Activated T-cell treated with anti-CD3 and anti-CD28 coated beads for 1 hour (primary cell): ENCODE measurements around the gene GNGT2.

ENCODE experiments used
- DNase-seq: peaks from one replicate; pipeline ENCODE4 v3.0.0-alpha.2; 2020; ENCODE audit warnings: low read depth

Gene GNGT2

DNA sequence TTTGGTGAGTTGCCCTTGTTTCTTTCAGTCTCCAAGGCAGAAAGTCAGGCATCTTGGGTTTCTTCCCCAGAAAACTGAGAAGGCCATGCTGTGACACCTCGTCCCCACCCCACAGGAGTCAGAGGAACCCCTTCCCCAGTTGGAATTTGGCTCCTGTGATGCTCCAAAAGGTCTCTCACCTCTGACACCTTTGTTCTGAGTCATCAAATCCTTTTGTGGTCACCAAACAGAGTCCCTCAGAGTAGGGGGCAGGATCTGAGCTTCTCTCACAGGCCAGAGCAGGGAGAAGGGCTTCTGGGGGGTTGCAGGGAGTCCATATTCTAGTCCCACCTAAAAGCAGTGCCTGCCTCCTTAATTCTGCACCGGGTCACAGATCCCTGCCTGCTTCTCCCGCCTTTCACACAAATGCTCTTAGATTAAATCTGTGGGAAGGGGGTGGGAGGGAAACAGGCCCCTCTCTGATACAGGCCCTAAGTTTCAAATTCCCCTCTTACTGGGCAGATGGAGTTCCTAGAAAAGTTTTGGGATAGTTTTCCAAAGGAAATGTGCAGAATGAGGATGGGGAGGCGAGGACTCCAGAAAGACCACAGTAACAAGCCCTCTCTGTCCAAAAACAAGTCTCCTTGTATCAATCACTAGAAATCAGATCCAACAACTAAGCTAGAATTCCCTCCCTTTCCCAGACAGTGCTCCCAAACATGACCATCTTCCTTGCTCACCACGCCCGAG, 18.9 kb upstream of the GNGT2 start:
- no peak for DNase-seq

DNA sequence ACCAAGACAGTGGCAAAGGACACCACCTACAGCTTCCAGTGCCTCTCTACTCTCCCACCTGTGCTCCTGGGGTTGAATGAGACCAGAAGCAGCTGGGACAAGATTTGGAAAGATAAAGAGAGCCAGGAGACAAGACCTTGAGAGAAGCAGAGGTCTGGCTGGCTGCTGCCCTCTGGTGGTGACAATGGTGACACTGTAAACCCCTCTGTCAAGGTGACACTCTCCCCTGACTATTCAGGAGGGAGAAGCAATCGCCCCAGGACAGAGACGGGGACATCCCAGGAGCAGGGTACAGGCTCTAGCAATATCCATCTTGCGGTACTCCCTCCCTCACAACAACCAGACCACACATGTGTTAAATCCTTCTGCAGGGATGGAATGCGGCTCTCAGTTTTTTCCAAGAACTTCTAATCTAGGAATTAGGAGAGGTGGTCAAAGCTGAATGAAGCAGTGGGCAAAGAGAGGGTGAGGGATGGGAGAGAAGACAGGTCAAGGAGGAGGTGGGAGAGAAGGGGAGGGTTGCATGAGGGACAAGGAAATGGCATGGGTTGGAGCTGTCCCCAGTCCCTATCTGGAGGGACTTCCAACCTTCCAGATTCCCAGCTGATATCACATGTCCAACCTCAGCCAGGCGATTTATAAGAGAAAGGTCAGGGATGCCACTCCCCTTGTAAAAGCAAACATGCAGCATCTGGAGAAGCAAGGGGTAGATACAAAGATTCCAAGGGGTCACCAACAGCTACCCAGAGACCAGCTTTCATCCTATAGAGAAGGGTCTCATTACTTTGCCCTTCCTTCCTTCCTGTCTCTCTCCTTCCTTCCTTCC, 17.3 kb upstream of the GNGT2 start:
- DNase-seq, result peak; percentile 77

DNA sequence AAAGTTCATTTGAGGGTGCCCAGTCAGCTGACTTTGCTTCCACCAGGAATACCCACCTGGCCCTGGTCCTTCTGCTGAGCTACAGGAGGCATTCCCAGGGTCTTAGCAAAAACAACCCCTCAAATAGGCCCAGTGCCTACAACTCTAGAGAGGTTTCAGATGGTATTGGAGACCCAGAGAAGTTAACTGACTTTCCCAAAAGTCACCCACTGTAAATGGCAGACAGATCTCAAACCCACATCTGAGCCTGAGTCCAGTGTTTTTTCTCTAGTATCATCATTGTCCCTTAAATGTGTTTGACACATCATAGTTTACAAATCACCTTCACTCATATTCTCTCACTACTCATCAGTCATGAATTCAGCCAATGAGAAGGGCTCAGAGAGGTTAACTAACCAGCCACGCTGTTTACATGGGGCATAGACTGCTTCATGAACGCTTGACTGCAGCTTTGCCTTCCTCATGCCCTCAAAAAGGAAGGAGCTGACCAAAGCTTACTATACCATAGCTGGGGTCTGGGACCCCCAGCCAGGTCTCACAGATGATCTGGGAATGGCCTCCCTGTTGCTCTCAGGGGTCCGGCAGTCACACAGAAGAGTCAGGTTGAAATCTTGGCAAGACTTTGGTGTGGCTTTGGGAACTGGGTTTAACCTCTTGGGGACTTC, 16.5 kb upstream of the GNGT2 start:
- no peak for DNase-seq

DNA sequence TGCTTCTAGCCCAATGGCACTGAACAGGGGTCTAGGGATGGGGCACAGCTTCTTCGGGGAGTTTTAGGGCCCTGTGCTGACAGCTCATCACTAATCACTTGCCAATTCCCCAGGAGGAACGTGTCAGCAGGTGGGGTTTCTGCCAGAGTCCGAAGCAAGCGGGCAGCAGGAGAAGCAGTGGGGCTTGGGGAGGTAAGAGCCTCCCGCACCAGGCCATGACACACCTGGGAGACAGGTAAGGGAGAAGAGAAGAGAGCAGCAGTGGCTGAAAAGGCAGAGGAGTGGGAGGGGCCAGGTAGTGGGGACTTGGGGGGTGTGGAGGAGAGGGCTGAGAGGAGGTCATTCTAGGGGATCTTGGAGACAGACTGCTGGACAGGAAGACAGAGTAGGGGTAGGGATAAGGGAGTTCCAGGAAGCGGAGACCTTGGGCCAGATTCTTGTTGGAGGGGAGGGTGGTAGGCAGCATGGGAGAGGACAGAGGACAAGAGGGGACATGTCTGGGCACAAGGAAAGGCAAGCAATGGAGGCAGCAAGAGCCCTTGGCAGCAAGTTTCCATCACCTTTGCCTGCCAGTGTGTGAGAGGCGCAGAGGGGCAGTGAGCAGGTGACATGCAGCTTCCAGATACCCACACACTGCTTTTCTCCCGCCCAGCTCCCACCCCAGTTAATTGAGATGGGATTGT, 15.3 kb upstream of the GNGT2 start:
- no peak for DNase-seq

DNA sequence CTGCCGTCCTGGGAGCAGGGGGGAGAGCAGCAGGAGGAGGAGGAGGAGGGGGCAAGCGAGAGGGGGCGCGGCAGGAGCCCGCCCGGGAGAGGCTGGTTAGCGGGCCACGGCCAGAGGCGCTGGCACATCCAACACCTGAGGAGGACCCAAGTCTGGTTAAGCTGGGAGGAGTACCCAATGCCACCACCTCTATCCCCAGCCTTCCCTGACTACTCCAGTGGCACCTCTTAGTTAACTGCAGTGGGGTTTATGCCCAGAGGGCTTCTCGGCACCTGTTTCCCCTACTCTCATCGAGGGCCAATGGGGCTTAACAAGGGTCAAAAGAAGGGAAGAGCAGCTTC, 14.6 kb upstream of the GNGT2 start:
- DNase-seq, result no peak

DNA sequence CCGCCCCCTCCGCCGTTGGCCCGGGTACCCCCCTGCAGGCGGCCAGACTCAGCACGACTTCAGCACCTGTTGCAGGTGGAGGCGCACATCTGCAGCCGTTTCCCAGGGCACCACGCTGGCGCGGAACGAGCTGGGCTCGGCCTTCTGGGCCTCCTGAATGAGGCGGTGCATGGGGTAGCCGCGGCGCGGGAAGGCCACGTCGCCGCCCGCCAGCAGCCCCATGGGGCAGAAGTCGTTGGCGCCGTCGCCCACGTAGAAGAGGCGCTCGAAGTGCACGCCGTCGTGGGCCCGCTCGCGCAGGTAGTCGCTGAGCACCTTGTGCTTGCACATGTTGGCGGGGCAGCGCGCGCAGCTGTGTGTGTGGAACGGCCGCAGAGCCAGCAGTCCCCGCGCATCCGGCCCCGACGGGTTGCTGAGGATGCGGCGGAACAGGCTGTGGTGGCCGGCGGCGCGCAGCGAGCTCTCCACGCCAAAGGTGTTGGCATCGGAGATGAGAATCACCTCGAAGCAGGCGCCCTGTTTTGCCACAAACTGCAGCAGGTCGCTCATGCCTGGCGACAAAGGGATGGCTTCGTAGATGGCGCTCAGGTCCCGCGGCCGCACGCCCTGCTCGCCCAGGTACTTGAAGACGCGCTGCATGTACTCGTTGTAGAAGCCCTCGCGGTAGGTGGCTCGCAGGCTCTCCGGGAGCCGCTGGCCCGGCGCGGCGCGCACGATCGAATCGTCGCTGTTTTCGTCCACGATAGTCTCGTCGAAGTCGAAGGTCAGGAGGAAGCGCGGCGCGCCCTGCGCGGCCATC, 14.0 kb upstream of the GNGT2 start:
- DNase-seq, result peak; percentile 37

DNA sequence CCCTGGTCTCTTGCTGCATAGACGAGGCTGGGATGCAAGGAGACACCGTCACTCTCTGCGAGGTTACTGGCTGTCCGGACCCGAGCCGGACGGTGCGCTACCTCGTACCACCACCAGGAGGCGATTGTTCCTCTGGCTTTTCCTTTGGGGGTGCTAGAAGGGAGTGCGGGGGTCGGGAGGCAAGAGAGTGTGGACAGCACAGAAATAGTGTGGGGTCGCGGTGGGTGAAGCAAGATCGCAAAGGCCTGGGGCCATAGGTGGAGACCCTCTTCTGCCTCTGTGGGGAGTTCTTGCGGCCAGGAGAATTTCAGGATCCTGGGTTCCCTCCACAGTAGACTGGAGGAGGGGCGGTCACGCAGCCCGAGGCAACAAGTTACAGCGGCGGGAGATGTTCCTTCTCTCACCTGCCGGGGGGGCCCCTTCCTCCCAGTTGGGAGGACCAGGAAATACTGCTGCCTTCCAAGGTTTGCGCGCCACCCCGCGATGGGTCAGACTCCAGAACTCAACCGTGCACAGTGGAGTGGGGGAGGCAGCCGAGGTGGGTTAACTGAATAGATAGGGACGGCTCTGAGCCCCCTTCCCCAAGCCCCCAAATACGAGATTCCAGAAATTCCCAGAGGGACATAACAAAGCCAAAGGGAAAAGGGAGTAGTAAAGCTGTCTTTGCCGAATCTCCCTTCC, 13.3 kb upstream of the GNGT2 start:
- peak; percentile 62 for DNase-seq

DNA sequence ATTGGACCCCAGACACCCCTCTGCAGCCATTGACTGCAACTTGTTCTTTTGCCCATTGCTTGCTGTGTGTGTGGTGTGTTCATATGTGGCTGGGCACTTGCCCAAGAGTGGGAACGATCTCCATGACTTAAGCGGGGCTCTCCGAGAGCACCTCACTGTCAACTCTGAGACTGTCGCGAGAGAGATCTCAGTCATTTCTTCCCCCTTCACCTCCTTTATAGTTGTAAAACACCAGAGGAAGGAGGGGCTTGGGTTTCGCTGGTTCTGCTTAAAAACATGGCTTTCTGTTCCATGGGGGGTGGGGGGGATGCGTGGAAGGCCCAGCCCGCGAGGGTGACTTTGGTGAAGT, 12.8 kb upstream of the GNGT2 start:
- no peak for DNase-seq

DNA sequence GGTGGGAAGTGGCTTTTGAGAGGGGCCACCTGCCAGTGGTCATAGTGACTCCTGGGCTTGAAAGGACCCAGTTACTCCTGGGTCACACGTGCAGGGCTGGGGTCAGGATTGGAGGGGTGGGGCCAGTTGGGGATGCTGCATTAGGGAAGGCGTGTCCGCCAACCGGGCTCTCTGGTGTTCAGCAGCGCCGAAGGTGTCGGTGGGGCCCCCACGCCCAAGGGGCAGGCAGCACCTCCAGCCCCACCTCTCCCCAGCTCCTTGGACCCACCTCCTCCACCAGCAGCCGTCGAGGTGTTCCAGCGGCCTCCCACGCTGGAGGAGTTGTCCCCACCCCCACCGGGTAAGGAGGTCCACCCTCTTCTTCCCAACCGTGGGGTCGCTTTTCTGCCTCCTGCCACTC, 9.6 kb upstream of the GNGT2 start:
- no peak for DNase-seq

DNA sequence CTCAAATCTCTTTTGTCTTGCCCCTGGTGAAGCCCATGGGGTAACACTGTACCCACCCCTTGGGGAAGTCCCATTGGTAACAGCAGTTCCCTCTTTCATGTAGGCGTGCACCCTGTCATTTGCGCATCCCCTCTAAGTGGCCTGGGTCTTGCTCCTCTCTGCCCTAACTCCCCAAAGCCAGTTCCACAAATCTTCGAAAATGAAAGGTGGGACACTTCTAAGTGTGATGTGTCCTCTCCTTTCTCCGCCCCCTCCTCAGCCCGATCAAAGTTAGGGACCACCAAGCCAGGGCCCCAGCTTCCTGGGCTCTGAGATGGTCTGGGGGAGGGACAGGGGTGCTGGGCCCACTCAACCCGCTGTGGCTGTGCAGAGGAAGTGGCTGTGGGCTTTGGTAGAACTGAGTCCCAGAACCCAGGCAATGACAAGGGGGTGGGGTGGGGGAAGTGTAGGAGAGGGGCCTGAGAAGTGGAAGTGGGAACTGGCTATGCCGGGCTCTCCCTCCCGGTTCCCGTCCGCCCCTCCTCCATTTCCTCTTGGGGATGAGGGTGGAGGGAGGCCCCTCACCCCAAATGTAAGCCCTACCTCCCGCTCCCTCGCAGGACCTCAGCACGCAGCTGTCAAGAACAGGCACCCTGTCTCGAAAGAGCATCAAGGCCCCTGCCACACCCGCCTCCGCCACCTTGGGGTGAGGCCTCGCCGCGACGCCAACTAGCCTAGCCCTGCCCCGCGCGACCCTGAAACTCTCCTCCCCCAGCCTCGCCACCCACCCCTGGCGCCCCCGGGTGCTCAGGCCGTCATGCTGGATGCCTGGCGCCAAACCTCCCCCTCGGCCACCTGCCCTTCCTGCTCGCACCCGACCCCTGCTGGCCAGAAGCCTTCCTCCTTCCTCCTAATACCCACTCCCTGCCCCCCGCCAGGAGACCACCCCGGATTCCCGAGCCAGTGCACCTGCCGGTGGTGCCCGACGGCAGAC, 8.9 kb upstream of the GNGT2 start:
- DNase-seq, result no peak

DNA sequence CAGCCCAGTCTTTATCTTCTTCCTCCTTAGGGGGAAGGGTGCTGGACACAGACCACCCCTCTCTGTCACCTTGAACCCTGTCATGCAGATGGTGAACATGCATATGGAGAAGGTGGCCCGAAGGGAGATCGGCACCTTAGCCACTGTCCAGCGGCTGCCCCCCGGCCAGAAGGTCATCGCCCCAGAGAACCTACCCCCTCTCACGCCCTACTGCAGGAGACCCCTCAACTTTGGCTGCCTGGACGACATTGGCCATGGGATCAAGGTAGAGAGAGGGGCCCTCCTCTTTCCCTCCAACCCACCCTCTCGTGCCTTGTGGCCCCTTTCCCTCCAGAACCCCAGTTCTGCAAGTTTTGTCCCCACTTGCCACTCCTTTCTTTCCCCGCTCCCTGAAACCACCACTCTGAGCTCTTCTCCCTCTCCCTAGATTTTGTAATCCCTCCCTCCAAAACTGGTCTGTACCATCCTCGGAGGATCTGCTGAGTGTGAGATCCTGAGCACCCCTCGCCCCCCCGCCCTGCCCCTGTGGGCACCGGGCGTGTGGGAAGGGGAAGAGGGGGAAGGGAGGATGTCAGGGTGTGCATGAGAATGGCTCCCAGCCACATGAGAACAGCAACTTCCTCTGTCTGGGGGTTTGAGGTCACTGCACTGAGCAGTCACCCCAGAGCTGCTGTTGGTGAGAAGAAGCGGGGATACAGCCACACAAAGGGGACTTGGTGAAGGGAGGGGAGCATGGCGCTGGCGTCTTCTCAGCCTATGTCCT, 7.5 kb upstream of the GNGT2 start:
- peak; percentile 52 for DNase-seq

DNA sequence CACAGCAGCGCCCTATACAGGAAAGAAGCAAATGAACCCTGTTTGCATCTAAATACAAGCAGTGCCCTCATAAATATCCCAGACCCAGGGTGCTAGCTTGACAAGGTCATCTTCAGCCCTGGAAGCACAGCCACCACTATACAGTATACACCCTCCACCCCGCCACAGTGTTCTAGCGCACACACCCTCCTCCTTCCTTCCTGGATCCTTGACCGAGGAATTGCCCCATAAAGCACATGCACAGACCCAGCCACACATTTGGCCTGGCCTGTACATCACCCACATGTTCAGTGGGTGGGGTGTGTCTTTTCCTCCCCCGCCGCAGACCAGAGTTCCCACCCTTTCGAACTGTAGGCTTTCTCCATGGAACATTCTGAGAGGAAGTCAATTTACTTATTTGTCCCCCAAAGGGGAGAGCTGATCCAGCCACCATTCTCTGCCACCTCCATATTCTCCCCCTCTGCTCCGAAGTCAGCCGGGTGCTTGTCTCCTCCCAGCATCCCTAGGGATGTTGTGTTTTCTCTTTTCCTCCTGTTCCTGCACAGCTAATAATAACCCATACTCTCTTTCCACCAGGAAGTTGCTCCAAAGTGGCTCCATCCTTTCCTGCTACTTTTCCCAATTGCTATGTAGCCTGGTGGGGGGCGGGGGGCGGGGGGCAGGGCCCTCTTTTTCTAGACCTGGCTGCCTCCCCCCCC, 6.7 kb upstream of the GNGT2 start:
- no peak for DNase-seq

DNA sequence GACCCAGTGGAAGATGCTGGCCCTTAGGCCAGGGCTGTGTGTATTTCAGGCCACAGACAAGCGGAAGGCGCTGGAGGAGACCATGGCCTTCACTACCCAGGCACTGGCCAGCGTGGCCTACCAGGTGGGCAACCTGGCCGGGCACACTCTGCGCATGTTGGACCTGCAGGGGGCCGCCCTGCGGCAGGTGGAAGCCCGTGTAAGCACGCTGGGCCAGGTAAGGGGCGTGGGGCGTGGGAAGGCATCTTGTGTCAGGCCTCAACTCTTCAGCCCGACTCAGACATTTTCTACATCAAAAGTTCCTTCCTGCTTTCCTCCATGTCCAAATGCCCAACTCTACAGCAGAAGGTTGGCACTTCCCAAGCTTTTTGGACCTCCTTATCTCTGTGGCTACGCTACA, 6.1 kb upstream of the GNGT2 start:
- no peak for DNase-seq

DNA sequence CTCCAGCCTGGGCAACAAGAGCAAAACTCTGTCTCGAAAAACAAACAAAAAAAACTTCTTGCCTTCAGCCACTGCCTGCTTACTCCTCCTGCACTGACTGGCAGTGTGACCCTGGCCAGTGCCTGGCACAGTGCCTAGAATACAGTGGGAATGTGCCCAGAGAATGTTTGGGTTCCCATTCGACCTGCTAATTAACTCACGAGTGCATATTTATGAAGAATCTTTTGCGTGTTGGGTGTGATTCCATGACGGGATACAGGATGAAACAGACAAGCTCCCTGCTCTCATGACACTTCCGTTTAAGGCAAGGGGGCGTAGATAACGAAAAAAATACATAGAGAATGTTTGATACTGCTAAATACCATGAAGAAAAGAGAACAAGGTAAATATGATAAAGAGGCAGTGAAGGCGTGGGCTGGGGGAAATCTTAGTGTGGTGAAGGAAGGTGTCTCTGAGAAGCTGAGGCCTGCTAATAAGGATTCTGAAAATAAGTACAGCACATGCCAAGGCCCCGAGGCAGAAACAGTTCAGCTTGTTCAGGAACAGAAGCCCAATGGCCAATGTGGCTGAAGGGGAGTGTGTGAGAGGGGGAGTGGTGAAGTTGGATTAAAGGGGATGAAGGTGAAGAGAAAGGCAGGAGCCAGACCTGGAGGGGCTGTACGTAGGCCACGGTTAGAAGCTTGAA, 4.4 kb upstream of the GNGT2 start:
- DNase-seq, result no peak

DNA sequence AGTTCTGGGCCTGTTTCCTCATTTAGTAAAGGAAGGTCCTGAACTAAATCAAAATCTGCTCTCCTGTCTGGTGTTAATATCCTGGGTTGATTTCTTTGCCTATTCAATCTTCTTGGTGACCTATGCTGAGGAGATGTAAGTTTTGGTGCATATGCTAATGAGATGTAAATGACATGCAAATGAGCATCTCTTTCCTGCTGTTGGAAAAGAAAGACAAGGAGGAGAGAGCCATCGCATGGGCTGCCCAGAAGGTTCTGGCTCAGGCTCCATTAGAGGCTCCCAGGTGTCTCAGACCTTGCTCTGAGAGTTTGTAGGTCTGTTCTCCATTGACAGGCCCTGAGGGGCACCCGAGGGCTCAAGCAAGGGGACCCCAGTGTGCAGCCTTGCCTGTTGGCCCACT, 3.5 kb upstream of the GNGT2 start:
- no peak for DNase-seq

DNA sequence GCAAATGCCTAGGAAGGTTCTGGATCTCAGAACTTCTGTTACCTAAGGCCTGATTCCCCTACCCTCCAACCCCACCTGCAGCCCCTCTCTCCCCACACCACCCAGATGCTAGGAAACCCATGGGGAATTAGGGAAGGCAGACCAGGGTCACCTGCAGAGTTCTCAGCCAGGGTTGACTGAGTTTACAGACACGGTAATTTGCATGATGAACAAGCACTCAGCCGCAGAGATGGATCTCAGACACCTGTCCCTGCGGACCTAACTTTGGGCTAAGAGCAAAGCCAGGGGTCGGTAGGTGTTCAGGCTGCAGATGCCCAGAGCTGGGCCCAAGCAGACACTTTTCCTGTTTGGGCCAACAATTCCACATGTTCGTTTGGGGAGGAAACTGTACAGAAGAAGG, 3.0 kb upstream of the GNGT2 start:
- DNase-seq, result no peak

DNA sequence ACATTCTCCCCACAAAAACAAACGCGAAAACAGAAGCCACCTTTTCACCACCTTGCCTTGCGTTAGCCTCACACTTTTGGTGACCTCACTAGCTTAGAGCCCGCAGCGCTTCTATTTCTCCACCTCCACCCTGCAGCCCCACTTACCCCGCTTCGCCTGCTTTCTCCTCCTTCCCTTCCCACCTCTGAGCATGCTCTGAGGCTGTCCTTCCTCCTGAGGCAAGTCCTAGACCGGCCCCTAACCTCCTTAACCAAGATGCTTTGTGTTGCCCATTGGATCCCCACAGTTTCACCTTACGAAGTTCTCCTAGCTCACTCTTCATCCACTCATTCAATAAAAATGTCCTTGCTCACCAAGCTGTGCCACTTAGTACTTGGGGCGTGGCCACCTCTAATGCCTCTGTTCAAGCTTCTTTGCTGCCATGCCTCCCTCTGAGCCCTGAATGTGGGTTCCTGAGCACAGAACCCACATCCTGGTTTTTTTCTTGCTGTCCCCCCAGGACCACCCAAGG, 1.3 kb downstream of the GNGT2 start:
- DNase-seq, result no peak

DNA sequence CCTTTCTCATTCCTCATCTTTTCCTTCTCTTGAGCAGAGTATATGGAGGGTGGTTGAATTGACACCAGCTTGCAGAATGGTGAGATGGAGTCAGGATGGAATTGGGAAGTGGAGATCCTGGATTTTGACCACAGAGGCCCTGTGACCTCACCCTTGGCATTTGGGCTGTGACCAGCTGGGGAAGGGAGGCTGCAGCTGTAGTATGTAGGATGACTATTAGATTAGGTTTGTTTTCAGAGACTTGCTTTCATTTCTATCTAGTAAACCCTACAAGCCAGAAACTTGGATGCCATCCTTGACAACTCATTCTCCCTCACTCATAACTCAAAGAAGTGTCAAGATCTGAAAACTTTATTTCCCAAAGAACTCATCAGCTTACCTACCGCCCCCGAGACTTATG, 5.9 kb downstream of the GNGT2 start:
- DNase-seq, result no peak
